Measurements from ENCODE around the gene KCTD17.

KCTD17 gene

GRCh38 chr22:37107816-37108621 lies 56.5 kb downstream of the KCTD17 start:
- DNase-seq = no peak

DNA sequence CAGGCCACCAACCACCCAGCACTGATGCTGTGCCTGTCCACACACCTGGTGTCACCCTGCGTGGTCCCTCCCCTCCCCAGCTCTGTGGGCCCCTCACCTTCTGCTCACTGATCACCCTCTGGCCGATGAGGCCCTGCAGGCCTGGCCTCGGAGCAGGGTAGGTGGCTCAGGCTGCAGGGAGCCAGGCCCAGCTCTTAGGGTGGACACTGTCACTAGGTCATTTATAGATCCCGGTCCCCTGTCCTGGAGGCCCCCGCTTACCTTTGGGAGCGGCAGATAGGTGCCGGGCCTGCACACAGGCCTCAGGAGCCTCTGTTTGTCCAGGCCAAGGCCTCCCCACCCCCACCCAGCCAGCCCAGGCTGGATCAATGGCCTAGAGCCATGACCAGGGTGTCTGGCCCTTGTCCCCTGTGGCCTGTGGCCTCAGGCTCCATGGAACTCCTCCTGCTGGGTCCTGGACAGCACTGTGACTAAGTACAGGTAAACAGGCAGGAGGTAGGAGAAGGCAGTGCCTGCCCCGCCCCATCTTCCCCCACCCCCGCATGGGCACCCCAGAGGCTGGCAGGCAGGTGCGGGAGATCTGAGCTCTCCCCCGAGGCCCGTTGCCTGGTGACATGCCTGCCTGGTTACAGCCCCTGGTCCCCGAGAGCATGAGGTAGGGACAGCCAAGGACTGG lies 57.8 kb downstream of the KCTD17 start, which contains the start of gene TMPRSS6:
Gene TMPRSS6 (minus strand): TSS at position 472 of the 676 bp plus-strand sequence. CDS start 6,296 bp downstream, outside the sequence.
- DNase-seq = no peak

GRCh38 chr22:37111156-37111717 lies 59.7 kb downstream of the KCTD17 start:
- DNase-seq = no peak

- no peak for DNase-seq
Measured at GRCh38 chr22:37112084-37112728, 60.7 kb downstream of the KCTD17 start.

Data from effector CD4-positive, alpha-beta T cell (primary cell).